Peyer's patch (tissue), 4 donors: Measurements from ENCODE around the gene SYCP2L. TPM values are rescaled to one million over a fixed set of nuclear protein-coding genes. Genes with fewer than 3 reads are reported as not detected.
"Not testable (repeated sequence)": the region's sequence is repeated elsewhere in the genome, so short reads cannot be mapped to it uniquely, and the experiment has no call there.

Experiments used
- DNase-seq, 3 donors: peaks; one replicate each; pipeline ENCODE4 v3.0.0-alpha.2; 2017 to 2019
- H3K27ac ChIP-seq, 4 donors: fragments of 200-600 bp; sonication (generic); one replicate each; pipeline ENCODE4 v1.5.1; 2016 to 2019
- H3K27me3 ChIP-seq, 2 donors: fragments of 200-600 bp; sonication (generic); one replicate each; pipeline ENCODE4 v1.5.1; 2019
- H3K36me3 ChIP-seq, 3 donors: fragments of 200-600 bp; sonication (generic); one replicate each; pipeline ENCODE4 v1.5.1; 2016 to 2019
- H3K4me1 ChIP-seq, 4 donors: fragments of 200-600 bp; sonication (generic); one replicate each; pipeline ENCODE4 v1.5.1; 2016 to 2019
- H3K4me3 ChIP-seq, 4 donors: fragments of 200-600 bp; sonication (generic); 1 replicate in 3 of 4; 2 replicates in 1 of 4; pipeline ENCODE4 v1.5.1; 2016 to 2019; ENCODE audit warnings: mild to moderate bottlenecking in 1 of 4
- H3K9me3 ChIP-seq, 4 donors: fragments of 200-600 bp; sonication (generic); one replicate each; pipeline ENCODE4 v1.5.1; 2016 to 2019; ENCODE audit warnings: mild to moderate bottlenecking in 1 of 4
- CTCF ChIP-seq, 6 experiments: fragments of 450-650 bp in 4 of 6; fragments of 200-600 bp in 2 of 6; sonication (generic) in 1 of 6; IDR thresholded peaks; one replicate each; pipeline ENCODE4 v1.5.1; 2017 to 2019; ENCODE audit warnings: antibody characterized with exemption in 6 of 6, mild to moderate bottlenecking in 3 of 6, moderate library complexity in 1 of 6
- POLR2A ChIP-seq, 2 donors: fragments of 450-650 bp; IDR thresholded peaks; one replicate each; pipeline ENCODE4 v1.5.1; 2017; ENCODE audit warnings: antibody characterized with exemption in 2 of 2, mild to moderate bottlenecking in 2 of 2, moderate library complexity in 2 of 2
- total RNA-seq, 4 donors: library from RNA; depleted of rRNA; stranded (reverse); fragments of >200 nt; gene quantifications; one replicate each; pipeline ENCODE4 v1.1.0, GENCODE V29; 2016

SYCP2L gene
- total RNA-seq, 4 donors from 2014 or later: 0.67 to 5.0 TPM; not detected in 2

- no peaks in the 10 kb centered on the region for H3K9me3 ChIP-seq
- H3K27ac ChIP-seq: no peak overlapping the region
- no peaks in the 10 kb centered on the region for H3K36me3 ChIP-seq
- no peak for TF ChIP-seq CTCF (IDR thresholded peaks at IDR 0.05)
- no peak for TF ChIP-seq POLR2A (IDR thresholded peaks at IDR 0.05)
- DNase-seq: no peak
- H3K4me1 ChIP-seq: no peaks in the 10 kb centered on the region
- H3K4me3 ChIP-seq: no peak overlapping the region
- H3K27me3 ChIP-seq: no peaks in the 10 kb centered on the region
These were observed 8.1 kb downstream of the SYCP2L start for GRCh38 chr6:10894958-10895357.

DNA sequence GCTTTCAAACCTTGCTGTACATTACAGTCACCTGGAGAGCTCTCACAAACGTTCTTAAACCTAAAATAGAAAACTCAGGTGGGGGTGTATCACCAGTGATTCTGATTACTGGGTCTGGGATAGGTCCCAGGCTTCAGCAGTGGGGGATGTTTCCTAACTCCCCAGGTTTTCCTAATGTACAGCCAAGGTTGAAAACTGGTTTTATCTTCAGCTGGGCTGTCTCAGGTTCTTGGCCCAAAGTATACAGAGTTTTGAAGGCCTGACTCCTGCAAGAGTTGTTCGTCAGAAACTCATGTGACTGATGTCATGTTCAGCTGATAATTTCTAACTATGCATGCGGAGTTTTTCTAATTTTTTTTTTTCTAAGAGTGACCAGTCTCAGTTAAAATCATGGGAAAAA is 9.8 kb downstream of the SYCP2L start:
- no peak for DNase-seq
- no peaks in the 10 kb centered on the region for H3K4me1 ChIP-seq
- TF ChIP-seq CTCF (IDR thresholded peaks at IDR 0.05) (no peak), POLR2A (IDR thresholded peaks at IDR 0.05) (no peak)
- H3K27ac ChIP-seq: no peak overlapping the region
- H3K27me3 ChIP-seq: no peaks in the 10 kb centered on the region
- H3K9me3 ChIP-seq: no peaks in the 10 kb centered on the region
- no peak overlapping the region for H3K4me3 ChIP-seq
- no peaks in the 10 kb centered on the region for H3K36me3 ChIP-seq

DNA sequence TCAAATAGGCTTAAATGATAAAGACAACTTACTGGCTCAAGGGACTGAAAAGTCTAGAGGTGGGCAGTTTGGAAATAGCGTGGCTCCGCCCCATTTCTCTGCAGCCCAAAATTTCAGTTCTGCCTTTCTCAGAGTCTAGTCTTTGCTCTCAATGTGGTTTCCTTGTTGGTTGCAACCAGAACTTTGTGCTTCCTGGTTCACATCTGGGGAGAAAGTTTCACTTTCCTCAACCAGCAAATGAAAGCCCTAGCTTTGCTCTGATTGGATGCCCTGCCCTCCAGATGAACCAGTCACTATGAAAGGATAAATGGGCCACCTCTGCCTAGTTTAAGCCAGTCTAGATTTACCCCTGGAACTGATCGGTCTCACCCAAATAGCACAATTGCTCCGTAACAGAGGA is 14.9 kb downstream of the SYCP2L start:
- TF ChIP-seq POLR2A (IDR thresholded peaks at IDR 0.05) (no peak), CTCF (IDR thresholded peaks at IDR 0.05) (no peak)
- no peak overlapping the region for H3K4me3 ChIP-seq
- H3K4me1 ChIP-seq: no peaks in the 10 kb centered on the region
- H3K27me3 ChIP-seq: no peaks in the 10 kb centered on the region
- peak in 2 of 3 donors; percentile 43 to 48 for DNase-seq
- no peaks in the 10 kb centered on the region for H3K36me3 ChIP-seq
- peak overlapping the region in 1 of 4 donors; percentile 11 for H3K27ac ChIP-seq
- no peaks in the 10 kb centered on the region for H3K9me3 ChIP-seq

GRCh38 chr6:10904015-10904414 is 17.2 kb downstream of the SYCP2L start:
- Histone ChIP-seq H3K9me3 (no peaks in the 10 kb centered on the region), H3K4me1 (no peaks in the 10 kb centered on the region), H3K36me3 (no peaks in the 10 kb centered on the region), H3K4me3 (no peak overlapping the region), H3K27ac (no peak overlapping the region), H3K27me3 (no peaks in the 10 kb centered on the region)
- no peak for DNase-seq
- TF ChIP-seq POLR2A (IDR thresholded peaks at IDR 0.05): no peak
- TF ChIP-seq CTCF (IDR thresholded peaks at IDR 0.05): no peak

- H3K4me1 ChIP-seq: no peaks in the 10 kb centered on the region
- no peak overlapping the region for H3K27ac ChIP-seq
- no peak for DNase-seq
- H3K36me3 ChIP-seq: no peaks in the 10 kb centered on the region
- H3K27me3 ChIP-seq: no peaks in the 10 kb centered on the region
- TF ChIP-seq POLR2A (IDR thresholded peaks at IDR 0.05) (no peak), CTCF (IDR thresholded peaks at IDR 0.05) (no peak)
- H3K9me3 ChIP-seq: no peaks in the 10 kb centered on the region
- no peak overlapping the region for H3K4me3 ChIP-seq
These were observed 21.4 kb downstream of the SYCP2L start for GRCh38 chr6:10908228-10908627.

- H3K4me1 ChIP-seq, H3K36me3 ChIP-seq, H3K27ac ChIP-seq, H3K27me3 ChIP-seq, DNase-seq, H3K9me3 ChIP-seq, H3K4me3 ChIP-seq: not testable (repeated sequence)
These were observed 32.7 kb downstream of the SYCP2L start for GRCh38 chr6:10919520-10919919.
